Muscle layer of duodenum (tissue), 2 donors: ENCODE data around the gene FUNDC2.

Source experiments
- H3K27ac ChIP-seq: one replicate; pipeline ENCODE4 v1.7.0; 2013; ENCODE audit warnings: mild to moderate bottlenecking, low read length
- H3K27me3 ChIP-seq: one replicate; pipeline ENCODE4 v1.7.0; 2013; ENCODE audit warnings: low read depth, mild to moderate bottlenecking, control low read depth, low read length
- H3K36me3 ChIP-seq, 2 donors: one replicate each; pipeline ENCODE4 v1.7.0; 2013; ENCODE audit warnings: low read length in 2 of 2, control low read depth in 1 of 2, mild to moderate bottlenecking in 1 of 2; ENCODE audit not compliant: insufficient read depth in 2 of 2, control insufficient read depth in 1 of 2
- H3K4me1 ChIP-seq, 2 donors: one replicate each; pipeline ENCODE4 v1.7.0; 2013; ENCODE audit warnings: low read length in 2 of 2, mild to moderate bottlenecking in 2 of 2, control low read depth in 1 of 2, moderate library complexity in 1 of 2; ENCODE audit not compliant: insufficient read depth in 2 of 2, control insufficient read depth in 1 of 2
- H3K4me3 ChIP-seq, 2 donors: one replicate each; pipeline ENCODE4 v1.7.0; 2013; ENCODE audit warnings: low read length in 2 of 2, low read depth in 1 of 2, mild to moderate bottlenecking in 1 of 2
- H3K9me3 ChIP-seq, 2 donors: one replicate each; pipeline ENCODE4 v1.7.0; 2013; ENCODE audit warnings: low read length in 2 of 2, control low read depth in 1 of 2, mild to moderate bottlenecking in 1 of 2; ENCODE audit not compliant: control insufficient read depth in 1 of 2
- donor health status: healthy.

Gene FUNDC2

GRCh38 chrX:155071694-155072280 lies 45.1 kb downstream of the FUNDC2 start:
- no peaks in the 10 kb centered on the region for H3K27me3 ChIP-seq
- H3K4me1 ChIP-seq, result peaks cover 0 to 16% of the 10 kb centered on the region in 2 donors
- peaks cover 7 to 9% of the 10 kb centered on the region in 2 donors for H3K36me3 ChIP-seq
- peak overlapping the region; percentile 83 for H3K27ac ChIP-seq
- no peaks in the 10 kb centered on the region for H3K9me3 ChIP-seq
- peak overlapping the region; percentile 73 to 74 for H3K4me3 ChIP-seq

DNA sequence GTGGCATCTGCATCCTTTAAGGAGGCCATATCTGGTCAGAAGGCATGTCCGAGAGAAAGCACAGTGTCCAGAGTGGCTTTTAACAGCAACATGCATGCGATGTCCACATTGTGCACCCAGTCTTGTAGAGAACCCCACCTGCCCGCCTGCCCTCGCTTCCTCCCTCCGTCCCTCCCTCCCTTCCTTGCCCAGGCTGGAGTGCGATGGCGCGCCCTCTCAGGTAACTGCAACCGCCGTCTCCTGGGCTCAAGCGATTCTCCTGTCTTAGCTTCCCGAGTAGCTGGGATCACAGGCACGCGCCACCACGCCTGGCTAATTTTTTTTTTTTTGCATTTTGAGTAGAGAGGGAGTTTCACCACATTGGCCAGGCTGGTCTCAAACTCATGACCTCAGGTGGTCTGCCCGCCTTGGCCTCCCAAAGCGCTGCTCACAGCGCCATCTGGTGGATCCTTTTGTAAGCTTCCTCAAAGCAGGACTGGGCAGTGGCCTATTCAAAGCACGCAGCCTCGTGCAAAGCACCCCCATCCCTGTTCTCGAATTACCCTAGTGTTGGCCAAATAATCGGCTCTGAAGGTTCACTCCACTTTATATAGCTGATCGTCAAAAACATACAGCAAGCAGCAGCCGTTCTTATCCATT lies 59.7 kb downstream of the FUNDC2 start:
- H3K27me3 ChIP-seq, result no peaks in the 10 kb centered on the region
- H3K36me3 ChIP-seq, result peaks cover 6% of the 10 kb centered on the region in 2 donors

GRCh38 chrX:155086961-155087735 lies 60.5 kb downstream of the FUNDC2 start:
- no peak overlapping the region for H3K4me3 ChIP-seq
- no peaks in the 10 kb centered on the region for H3K27me3 ChIP-seq
- H3K4me1 ChIP-seq, result no peaks in the 10 kb centered on the region
- H3K9me3 ChIP-seq, result no peaks in the 10 kb centered on the region
- H3K36me3 ChIP-seq, result peaks cover 6% of the 10 kb centered on the region in 2 donors
- H3K27ac ChIP-seq, result no peak overlapping the region

More for the DNA sequence above, 59.7 kb downstream of the FUNDC2 start:
- Histone ChIP-seq H3K9me3 (no peaks in the 10 kb centered on the region), H3K4me1 (no peaks in the 10 kb centered on the region), H3K27ac (no peak overlapping the region), H3K4me3 (no peak overlapping the region)

DNA sequence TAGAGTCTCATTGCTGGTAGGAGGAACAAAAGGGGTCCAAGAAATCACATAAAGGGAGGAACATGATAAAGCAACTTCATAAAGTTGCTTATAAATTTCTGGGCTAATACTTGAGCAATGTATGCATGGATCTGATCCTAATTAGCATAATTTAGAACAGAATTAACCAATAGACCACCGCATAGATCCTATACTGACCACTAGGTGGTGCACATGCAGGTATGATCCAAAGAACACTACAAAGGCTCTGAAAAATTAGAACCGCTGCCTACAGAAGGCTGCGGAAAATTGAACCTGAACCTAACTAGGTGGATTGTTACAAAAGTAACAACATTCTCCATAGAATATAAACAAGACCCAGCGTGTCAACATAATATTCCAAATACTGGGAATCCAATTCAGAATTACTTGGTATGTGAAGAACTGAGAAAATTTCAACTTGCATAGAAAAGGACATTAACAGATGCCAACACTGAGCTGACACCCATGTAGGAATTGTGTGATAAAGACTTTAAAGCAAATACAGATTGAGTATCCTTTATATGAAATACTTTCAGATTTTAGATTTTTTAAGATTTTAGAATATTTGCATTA lies 67.9 kb downstream of the FUNDC2 start:
- Histone ChIP-seq H3K4me3 (no peak overlapping the region), H3K27ac (no peak overlapping the region), H3K27me3 (no peaks in the 10 kb centered on the region), H3K4me1 (no peaks in the 10 kb centered on the region), H3K36me3 (peaks cover under 1 to 3% of the 10 kb centered on the region in 2 donors), H3K9me3 (no peaks in the 10 kb centered on the region)

- Histone ChIP-seq H3K4me3 (no peak overlapping the region), H3K27me3 (no peaks in the 10 kb centered on the region)
Measured at GRCh38 chrX:155105919-155106318, 79.3 kb downstream of the FUNDC2 start.

DNA sequence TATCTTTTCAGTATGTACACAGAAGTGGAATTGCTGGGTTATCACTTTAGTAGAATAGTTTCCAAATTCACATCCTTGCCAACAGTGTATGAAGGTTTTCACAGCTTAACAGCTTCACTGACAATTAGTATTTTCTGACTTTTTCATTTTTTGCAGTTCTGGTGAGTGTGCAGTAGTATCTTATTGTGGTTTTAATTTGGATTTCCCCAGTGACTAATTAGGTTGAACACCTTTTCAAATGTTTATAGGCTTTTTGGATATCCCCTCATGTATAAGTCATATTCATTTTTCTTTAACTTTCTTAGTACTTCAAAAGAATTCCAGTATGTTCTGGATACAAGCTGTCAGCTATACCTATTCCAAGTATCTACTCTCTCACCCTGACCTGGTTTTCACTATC lies 81.8 kb downstream of the FUNDC2 start:
- no peaks in the 10 kb centered on the region for H3K4me1 ChIP-seq
- no peaks in the 10 kb centered on the region for H3K27me3 ChIP-seq
- H3K36me3 ChIP-seq, result no peaks in the 10 kb centered on the region
- no peak overlapping the region for H3K27ac ChIP-seq
- no peaks in the 10 kb centered on the region for H3K9me3 ChIP-seq
- no peak overlapping the region for H3K4me3 ChIP-seq

More at GRCh38 chrX:155105919-155106318, 79.3 kb downstream of the FUNDC2 start:
- Histone ChIP-seq H3K27ac (no peak overlapping the region), H3K36me3 (no peaks in the 10 kb centered on the region), H3K4me1 (no peaks in the 10 kb centered on the region), H3K9me3 (no peaks in the 10 kb centered on the region)
